HL-60 (cell line): ENCODE measurements around the gene C10orf88.
"Not testable (repeated sequence)": the region's sequence is repeated elsewhere in the genome, so short reads cannot be mapped to it uniquely, and the experiment has no call there.

Experiments used
- GABPA ChIP-seq: IDR thresholded peaks from 2 replicates; pipeline ENCODE4 v1.6.1; 2012; ENCODE audit warnings: low read depth
- TF ChIP-seq, protein P1 (sequence below): IDR thresholded peaks from one replicate; pipeline ENCODE4 v1.5.1; 2011; ENCODE audit warnings: low read length, control low read depth, inconsistent platforms; ENCODE audit not compliant: insufficient read depth

- TF ChIP-seq, protein P1, sequence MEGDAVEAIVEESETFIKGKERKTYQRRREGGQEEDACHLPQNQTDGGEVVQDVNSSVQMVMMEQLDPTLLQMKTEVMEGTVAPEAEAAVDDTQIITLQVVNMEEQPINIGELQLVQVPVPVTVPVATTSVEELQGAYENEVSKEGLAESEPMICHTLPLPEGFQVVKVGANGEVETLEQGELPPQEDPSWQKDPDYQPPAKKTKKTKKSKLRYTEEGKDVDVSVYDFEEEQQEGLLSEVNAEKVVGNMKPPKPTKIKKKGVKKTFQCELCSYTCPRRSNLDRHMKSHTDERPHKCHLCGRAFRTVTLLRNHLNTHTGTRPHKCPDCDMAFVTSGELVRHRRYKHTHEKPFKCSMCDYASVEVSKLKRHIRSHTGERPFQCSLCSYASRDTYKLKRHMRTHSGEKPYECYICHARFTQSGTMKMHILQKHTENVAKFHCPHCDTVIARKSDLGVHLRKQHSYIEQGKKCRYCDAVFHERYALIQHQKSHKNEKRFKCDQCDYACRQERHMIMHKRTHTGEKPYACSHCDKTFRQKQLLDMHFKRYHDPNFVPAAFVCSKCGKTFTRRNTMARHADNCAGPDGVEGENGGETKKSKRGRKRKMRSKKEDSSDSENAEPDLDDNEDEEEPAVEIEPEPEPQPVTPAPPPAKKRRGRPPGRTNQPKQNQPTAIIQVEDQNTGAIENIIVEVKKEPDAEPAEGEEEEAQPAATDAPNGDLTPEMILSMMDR: not testable (repeated sequence)
- TF ChIP-seq GABPA: not testable (repeated sequence)
Measured at GRCh38 chr10:122903861-122904260, 50.2 kb downstream of the C10orf88 start.
